Stimulated activated CD8-positive, alpha-beta memory T cell treated with anti-CD3 and anti-CD28 coated beads, Interleukin-2, amount 100 ng/mL, for 48 hours (primary cell): ENCODE results near the gene ZIC4.

Source experiments
- DNase-seq, 2 donors: peaks; one replicate each; pipeline ENCODE4 v3.0.0-alpha.2; 2020; ENCODE audit warnings: low read depth in 2 of 2

The ZIC4 gene

DNA sequence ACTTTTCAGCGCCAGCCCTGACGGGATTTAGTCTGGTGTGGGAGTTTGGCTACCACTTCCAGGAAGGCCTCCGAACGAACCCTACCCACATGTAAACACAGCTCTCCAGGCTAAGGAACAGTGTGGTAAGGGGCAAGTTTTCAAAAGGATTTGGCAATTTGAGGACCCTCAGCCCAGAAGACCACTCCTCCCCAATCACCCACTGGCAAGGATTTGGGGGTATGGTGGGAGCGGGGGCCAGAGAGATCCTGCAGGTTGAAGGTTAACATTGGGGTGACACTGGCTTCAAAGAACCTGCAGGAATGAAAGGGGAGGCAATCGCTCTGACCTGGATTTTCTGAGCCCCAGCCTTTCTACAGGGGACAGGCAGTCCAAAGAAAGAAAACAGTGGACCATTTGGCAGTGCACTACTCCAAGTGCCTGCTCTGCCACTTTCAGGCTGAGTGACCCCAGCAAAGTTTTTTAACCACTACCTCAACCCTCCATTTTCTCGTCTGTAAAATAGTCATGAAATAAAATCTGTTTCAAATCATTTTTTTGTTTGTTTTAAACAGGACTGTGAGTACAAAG, 34.5 kb downstream of the ZIC4 start:
- DNase-seq, result no peak

DNA sequence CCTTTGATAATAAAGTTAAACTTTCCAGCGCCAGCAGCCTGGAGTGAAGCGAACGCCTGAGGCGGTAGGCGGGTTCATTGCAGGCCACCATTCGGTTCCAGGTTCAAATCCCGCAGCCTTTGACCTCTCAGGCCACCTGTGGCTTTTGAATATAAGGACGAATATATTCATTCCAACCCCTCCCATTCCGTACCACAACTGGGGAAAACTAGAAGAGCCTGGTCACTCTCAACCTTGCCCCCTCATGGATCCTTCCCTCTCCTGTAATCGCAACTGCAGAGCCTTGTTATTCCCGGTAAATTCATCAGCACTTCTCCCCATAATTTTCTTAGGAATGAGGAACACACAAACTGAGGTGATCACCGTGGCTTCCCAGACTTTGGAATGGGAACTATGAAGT, 35.2 kb downstream of the ZIC4 start:
- DNase-seq, result no peak

GRCh38 chr3:147370349-147370748, 36.0 kb downstream of the ZIC4 start:
- no peak for DNase-seq

GRCh38 chr3:147369661-147370123, 36.7 kb downstream of the ZIC4 start:
- no peak for DNase-seq

DNA sequence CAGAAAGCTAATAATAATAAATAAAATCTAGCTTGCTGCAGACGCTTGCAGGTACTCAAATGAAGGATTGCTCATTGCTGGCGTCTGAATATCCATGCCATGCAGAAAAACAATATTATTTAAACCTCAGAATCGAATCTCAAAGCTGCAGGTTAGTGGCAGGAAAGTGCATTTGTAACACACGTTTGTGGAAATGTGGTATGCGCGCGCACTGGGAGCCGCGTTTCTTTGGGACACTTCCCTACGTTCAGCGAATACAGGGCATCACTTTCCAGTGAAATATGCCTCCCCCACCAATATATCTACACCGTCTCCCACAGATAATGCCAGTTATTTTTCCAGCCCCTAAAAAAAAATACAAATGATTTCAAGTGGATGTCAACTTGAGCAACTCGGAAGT, 37.1 kb downstream of the ZIC4 start:
- DNase-seq, result no peak

GRCh38 chr3:147368561-147369221, 37.7 kb downstream of the ZIC4 start:
- no peak for DNase-seq

- DNase-seq, result no peak
Measured at GRCh38 chr3:147368151-147368550, 38.2 kb downstream of the ZIC4 start.

- no peak for DNase-seq
Measured at GRCh38 chr3:147367676-147368075, 38.7 kb downstream of the ZIC4 start.

DNA sequence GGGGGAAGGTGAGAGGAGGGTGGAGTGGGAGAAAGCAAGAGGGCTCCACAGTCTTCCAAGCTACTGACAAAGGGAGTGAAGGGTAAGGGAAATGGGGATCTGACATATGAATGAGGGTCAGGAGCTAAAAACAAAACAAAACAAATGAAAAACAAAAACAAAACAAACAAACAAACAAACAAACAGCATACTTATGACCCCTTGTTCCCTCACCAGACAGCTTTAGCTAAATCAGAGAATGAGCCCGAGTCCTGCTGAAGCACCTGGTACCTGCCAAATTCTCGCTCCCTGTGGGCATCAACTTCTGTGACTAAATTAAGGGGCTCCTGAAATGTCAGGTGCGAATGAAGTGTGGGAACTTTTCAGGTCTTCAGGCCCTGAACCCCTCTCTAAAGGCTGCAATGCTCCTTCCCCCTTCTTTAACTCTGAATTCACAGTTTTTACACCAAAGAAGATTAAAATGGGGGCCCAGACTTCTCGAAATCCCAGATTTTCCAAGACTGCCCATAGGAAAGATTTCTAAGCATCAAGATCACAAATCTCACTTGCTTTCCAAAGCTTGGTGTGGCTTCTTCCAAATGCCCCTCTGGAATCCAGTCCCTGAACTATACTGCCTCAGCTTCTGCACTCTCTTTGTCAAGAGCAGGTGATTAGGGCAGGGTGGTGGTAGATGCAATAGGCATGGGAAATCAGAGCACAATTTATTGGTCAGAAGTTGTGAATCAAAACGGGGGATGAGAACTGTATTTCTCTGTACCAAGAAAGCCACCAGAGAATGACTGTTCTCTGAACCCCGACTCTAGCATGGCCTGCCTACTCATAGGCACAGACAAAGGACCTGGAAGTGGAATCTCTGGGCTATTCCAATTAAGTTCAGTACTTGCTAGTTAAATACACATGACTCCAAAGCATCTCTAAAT, 40.9 kb downstream of the ZIC4 start:
- no peak for DNase-seq

DNA sequence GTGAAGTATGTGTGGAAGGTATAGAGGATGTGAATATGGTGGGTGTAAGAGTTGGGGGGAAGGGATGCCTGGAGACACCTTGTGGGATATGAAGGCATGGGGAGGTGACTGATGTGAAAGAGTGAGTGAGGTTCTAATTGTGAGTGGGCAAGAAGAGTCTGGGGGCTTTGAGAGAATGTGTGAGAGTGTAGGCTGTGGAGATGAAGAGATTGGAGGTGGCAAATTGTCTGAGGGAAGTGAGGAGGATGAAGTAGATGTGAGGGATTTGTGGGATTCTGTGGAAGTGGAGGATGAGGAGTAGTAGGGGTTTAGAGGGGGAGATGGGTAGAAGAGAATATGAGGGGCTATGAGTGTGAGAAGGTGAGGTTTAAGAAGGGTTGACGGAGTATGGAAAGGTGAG, 41.6 kb downstream of the ZIC4 start:
- DNase-seq, result no peak

GRCh38 chr3:147361454-147362420, 44.6 kb downstream of the ZIC4 start:
- peak; percentile 29 to 35 for DNase-seq

GRCh38 chr3:147360646-147361453, 45.5 kb downstream of the ZIC4 start:
- DNase-seq, result no peak

GRCh38 chr3:147360051-147360439, 46.3 kb downstream of the ZIC4 start:
- DNase-seq, result no peak

DNA sequence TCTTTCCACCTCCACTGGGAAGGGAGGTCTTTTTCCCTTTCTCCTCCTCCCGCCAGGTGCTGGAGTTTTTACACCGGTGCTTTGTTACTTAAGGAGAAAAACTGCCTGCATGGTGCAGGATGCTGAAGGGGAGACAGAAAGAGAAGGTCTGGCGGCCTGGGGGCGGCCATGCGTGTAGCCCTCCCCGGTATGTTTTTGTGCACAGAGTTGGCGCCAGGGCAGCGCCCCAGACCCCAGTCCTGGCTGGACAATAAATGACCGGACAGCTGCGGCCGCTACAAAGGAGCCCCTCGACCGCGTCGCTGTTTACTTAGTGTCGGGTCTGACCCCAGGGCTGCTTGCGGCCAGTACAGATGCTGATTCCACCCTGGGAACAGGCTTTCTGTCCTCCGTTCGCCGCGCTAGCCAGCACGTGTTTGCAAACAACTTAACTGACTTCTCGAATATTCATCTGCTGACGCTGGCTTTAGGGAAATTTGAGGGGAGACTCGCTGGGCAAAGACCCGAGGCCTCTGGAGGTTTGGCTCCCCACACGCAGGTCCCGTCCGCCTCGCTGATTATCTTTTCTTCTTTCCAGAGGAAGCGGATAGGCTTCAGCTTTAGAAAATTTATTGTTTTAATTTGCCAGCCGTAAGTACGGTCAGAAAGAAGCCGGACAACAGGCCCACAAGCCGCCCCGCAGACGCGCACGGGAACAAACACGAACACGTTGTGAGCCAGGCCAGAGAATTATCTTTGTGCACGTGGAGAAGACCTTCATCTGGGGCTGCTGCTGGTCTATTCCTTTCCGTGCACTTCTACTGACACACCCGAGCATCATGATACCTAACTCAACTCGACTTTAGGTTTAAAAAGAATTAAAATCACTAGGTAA, 46.9 kb downstream of the ZIC4 start:
- DNase-seq, result no peak

GRCh38 chr3:147358144-147358992, 48.0 kb downstream of the ZIC4 start:
- DNase-seq, result no peak

GRCh38 chr3:147356909-147357900, 49.1 kb downstream of the ZIC4 start:
- DNase-seq, result no peak

- DNase-seq, result no peak
Measured at GRCh38 chr3:147356145-147356908, 50.0 kb downstream of the ZIC4 start.
